HG03135 (cell line): ENCODE results near the gene PCBP4.
"Not testable (repeated sequence)": the region's sequence is repeated elsewhere in the genome, so short reads cannot be mapped to it uniquely, and the experiment has no call there.

Experiments used
- ATAC-seq: cut with Tn5 transposase; IDR thresholded peaks from one replicate; pipeline ENCODE4 v1.9.1; 2021; ENCODE audit warnings: mild to moderate bottlenecking, moderate library complexity; ENCODE audit not compliant: unreplicated experiment

The PCBP4 gene

GRCh38 chr3:51995346-51996163, 28.3 kb upstream of the PCBP4 start, which contains the start of gene RPL29:
Gene RPL29 (minus strand): TSS chr3:51995895. CDS start chr3:51995461, 434 bp downstream.
- ATAC-seq, result peak; percentile 90

DNA sequence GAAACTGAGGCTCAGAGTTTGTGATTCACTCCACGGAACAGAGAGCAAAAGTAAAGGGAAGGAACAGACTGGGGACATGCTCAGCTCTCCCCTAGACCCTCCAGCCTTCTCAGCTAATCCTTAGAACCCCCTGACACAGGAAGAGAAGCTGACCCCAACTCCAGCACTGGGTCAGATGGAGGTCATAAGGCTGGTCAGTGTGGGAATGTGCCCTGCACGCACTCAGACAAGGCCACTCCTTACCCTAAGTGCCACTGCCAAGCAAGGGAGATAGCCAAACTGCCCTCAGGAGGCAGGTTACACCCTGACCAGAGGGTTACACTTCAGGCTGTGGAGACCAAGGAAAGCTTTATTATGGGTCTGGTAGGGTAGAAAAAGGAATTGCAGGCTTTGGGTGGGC, 27.3 kb upstream of the PCBP4 start:
- no peak for ATAC-seq

GRCh38 chr3:51993657-51994056, 26.4 kb upstream of the PCBP4 start:
- ATAC-seq, result not testable (repeated sequence)

GRCh38 chr3:51992017-51992682, 24.9 kb upstream of the PCBP4 start:
- no peak for ATAC-seq

GRCh38 chr3:51990501-51990971, 23.3 kb upstream of the PCBP4 start:
- not testable (repeated sequence) for ATAC-seq

DNA sequence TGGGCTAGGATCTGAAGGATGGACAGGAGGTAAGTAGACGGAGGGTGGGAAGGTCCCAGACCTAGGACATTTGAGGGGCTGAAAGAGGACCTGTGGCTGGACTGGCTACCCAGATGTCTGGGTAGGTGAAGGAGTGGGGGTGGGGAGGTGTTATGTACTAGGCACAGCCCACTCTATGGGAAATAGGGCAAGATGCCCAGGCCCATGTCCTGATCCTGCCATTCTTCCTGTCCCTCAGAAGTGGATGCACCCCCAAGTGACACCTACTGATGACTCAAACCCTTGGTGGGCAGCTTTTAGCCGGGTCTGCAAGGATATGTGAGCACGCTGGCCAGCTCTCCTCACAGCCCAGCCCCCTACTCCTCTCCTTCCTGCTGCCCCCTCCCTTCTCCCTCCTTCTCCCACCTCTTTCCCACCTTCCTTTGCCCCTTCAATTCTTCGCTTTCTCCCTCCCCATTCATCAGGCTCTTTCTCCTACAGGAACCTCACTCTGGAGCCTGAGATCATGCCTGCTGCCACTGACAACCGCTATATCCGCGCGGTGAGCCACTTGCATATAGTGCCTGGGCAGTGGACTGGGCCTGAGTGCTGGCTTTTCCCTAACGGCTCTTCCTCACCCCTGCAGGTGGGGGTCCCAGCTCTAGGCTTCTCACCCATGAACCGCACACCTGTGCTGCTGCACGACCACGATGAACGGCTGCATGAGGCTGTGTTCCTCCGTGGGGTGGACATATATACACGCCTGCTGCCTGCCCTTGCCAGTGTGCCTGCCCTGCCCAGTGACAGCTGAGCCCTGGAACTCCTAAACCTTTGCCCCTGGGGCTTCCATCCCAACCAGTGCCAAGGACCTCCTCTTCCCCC, 21.3 kb upstream of the PCBP4 start:
- ATAC-seq, result no peak

DNA sequence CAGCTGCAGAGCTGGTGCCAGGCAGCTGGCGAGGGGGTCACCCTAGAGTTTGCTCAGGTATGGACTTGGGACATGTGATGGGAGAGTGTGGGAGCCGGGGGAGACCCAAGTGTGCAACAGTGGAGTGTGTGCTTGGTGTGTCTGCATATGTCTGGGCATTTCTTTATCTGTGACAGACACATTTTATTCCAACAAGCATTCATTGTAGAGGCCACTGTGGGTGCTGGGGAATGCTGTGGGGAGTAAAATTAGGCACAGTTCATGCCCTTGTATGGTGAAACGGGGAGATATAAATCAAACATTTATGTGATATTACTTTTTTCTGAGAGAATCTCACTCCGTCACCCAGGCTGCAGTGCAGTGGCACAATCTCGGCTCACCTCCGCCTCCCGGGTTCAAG, 20.3 kb upstream of the PCBP4 start:
- no peak for ATAC-seq

DNA sequence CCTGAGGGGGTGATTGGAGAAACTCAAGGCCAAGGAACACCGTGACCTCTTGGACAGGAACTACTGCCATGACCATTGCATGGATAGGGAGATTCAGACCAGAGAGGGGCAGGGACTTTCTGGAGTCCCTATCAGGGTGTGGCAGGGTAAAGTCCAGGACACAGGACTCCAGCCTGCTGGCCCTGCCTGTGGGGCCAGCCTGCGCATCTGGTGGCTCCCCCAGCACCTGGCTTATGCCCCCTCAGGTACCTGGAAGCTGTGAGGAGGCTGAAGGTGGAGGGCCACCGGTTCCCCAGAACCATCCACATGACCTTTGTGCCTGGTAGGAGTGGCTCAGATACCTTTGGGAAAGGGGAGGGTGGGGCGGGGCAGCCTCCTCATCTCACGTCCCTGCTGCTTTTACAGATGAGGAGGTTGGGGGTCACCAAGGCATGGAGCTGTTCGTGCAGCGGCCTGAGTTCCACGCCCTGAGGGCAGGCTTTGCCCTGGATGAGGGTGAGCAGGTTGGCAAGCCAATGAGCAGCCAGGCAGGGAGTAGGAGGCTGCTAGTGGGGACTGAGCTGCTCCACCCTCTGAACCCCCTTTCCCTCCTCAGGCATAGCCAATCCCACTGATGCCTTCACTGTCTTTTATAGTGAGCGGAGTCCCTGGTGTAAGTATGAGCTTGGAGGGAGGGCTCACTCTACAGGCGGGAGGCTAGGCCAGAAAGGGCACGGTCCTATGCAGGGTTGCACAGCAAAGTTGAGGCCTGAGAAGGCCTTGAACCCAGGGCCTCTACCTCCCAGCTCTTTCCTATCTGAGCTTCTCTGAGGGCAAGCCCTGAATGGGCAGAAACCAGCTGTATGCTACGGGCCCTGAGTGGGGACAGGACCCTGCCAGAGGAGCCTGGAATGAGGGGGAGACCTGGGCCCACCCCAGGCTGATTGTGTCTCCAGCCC, 19.0 kb upstream of the PCBP4 start:
- no peak for ATAC-seq

DNA sequence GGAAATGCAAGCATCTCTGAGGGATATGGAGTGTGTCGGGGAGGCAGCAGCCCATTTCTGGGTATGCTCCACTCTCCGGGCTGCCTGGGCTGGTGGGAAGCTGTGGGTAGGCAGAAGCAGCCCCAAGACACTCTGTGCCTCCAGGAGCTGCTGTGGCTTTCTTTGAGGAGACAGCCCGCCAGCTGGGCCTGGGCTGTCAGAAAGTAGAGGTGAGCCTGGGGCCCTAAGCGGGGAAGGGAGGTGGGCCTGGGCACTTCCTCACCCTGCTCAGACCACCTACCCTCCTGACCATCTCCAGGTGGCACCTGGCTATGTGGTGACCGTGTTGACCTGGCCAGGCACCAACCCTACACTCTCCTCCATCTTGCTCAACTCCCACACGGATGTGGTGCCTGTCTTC, 17.8 kb upstream of the PCBP4 start:
- no peak for ATAC-seq

DNA sequence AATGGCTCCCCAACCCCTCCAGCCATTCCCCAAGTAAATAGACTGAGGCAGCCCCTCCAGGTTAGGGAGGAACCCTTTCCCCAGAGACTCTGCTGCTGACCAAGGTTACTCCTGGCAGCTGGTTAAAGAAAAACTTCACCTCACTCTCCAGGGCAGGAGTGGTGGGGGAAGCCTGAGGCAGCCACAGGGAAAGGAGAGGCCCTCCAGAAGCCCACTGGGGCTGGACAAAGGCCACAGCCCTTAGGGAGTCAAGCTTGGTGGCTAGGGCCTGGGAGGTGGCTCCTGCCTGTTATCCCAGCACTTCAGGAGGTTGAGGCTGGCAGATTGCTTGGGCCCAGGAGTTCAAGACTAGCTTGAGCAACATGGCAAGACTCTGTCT, 17.0 kb upstream of the PCBP4 start:
- no peak for ATAC-seq

DNA sequence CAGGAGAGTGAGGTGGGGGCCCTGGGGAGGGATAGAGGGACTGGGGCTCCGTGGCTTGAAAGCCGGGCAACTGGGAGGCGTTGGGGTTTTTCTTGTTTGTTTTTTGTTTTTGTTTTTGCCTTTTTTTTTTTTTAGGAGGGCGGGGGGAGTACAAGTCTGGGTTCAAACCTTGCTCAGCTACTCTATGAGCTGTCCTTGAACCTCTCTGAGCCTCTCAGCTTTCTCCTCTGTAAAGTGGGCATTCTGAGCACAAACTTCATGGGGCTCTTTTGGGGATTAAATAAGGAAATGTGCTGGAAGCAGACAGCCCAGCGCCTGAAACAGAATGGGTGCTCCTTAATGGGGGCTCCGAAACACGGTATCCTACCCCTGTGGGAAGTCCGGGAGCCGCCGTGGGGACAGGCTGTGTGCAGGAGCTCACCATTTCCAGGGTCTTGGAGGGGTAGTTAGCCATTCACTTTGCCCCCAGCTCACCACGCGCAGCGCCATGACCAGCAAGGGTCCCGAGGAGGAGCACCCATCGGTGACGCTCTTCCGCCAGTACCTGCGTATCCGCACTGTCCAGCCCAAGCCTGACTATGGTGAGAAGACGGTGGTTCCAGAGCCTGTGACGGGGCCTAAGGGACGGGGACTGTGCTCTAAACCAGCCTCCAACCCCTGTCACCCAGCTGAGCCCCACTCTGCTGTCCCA, 16.5 kb upstream of the PCBP4 start:
- ATAC-seq, result no peak

DNA sequence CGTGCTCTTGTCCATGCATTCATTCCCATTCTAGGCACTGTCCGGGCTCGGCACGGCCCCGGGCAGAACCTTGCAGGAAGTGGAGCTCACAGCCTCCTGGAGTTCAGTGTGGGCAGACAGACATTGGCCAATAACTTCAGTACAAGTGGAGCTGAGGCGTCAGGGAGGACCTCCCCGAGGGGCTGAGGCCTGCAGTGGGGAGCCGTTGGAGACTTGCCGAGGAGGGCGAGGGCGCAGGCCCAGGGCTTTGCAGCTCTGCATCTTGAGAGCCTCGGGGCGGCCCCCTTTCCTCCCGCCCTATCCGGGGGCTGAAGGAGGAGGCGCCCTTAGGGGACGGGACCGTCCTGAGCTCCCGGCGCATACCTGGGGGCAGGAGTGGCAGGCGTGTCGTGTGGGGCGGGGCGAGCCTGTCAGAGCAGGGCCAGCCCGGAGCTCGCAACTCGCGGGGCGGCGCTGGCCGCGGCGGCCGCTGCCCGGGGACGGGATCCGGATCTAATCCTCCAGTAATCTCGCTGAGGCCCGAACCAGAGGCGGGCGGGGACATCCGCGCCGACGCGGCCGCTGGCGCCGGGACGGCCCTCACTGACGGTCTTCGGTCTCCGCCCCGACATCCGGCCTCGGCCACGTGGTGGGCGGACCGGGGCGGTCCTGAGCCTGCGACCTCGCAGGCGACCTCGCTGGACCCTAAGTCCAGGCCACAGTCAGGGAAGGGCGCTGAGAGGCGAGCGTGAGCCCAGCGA, 15.8 kb upstream of the PCBP4 start, which contains the start of gene ACY1:
Gene ACY1 (plus strand): TSS at position 698 of the 740 bp plus-strand sequence. CDS start 530 bp downstream, outside the sequence.
- peak; percentile 62 for ATAC-seq

GRCh38 chr3:51982352-51982837, 15.1 kb upstream of the PCBP4 start:
- peak; percentile 43 for ATAC-seq

- no peak for ATAC-seq
These were observed 13.0 kb upstream of the PCBP4 start for GRCh38 chr3:51980253-51980652.

GRCh38 chr3:51978143-51978502, 10.9 kb upstream of the PCBP4 start:
- no peak for ATAC-seq

GRCh38 chr3:51977446-51978142, 10.3 kb upstream of the PCBP4 start:
- no peak for ATAC-seq

DNA sequence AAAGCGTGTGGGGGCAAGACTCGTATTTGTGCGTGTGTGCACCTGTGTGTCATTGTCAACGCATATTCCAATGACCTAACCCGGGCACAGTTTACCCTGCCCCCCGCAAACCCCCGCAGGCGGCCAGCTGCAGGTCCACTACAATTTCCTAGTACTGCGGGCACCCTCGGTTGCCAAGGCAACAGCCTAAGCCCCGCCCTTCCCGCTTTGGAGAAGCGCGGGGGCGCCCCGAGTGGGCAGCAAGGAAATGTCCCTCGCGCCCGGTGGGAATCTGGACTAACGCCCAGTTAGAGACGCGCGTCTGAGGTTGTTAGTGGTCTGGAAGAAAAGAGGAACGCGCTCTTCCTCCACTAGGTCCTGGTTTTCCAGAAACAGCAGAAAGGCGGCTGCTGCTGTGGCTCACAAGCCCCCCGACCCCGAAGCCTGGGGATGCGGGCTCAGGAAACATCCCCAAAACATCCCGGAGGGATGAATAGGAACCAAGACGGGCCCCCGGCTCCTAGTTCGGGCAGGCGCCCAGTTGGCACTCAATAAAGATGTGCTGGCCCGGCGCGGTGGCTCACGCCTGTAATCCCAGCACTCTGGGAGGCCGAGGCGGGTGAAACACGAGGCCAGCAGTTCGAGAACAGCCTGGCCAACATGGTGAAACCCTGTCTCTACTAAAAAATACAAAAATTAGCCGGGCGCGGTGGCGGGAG, 8.7 kb upstream of the PCBP4 start:
- no peak for ATAC-seq
